Erythroblast (primary cell): ENCODE data around the gene CTNNBIP1.

Experiments used
- DNase-seq, 2 experiments: peaks; one replicate each; lab custom pipeline; 2025; lab: John Stamatoyannopoulos, UW
- GATA1 ChIP-seq: IDR thresholded peaks from 2 replicates; pipeline ENCODE4 v1.6.1; 2011; ENCODE audit warnings: low read depth, mild to moderate bottlenecking, control low read depth, low read length, moderate library complexity
- POLR2A ChIP-seq: IDR thresholded peaks from 2 replicates; pipeline ENCODE4 v1.6.1; 2011; ENCODE audit warnings: mild to moderate bottlenecking, low read length

CTNNBIP1 gene

GRCh38 chr1:9866836-9867235 lies 43.2 kb downstream of the CTNNBIP1 start:
- TF ChIP-seq GATA1: no peak
- no peak for TF ChIP-seq POLR2A
- no peak for DNase-seq

GRCh38 chr1:9865724-9866123 lies 44.3 kb downstream of the CTNNBIP1 start:
- DNase-seq: no peak
- TF ChIP-seq POLR2A: no peak
- no peak for TF ChIP-seq GATA1

GRCh38 chr1:9863371-9863770 lies 46.7 kb downstream of the CTNNBIP1 start:
- TF ChIP-seq POLR2A (no peak), GATA1 (no peak)
- no peak for DNase-seq

GRCh38 chr1:9861360-9861759 lies 48.7 kb downstream of the CTNNBIP1 start:
- TF ChIP-seq POLR2A: no peak
- TF ChIP-seq GATA1: no peak
- DNase-seq: peak in 1 of 2 experiments; percentile 12

- no peak for TF ChIP-seq GATA1
- no peak for TF ChIP-seq POLR2A
- DNase-seq: no peak
Observed at GRCh38 chr1:9860887-9861286, 49.2 kb downstream of the CTNNBIP1 start.

GRCh38 chr1:9859281-9860014 lies 50.6 kb downstream of the CTNNBIP1 start:
- no peak for DNase-seq
- no peak for TF ChIP-seq GATA1
- TF ChIP-seq POLR2A: no peak

- no peak for TF ChIP-seq GATA1
- no peak for TF ChIP-seq POLR2A
- no peak for DNase-seq
Observed at GRCh38 chr1:9858293-9859035, 51.6 kb downstream of the CTNNBIP1 start.

- no peak for TF ChIP-seq GATA1
- no peak for TF ChIP-seq POLR2A
- no peak for DNase-seq
Observed at GRCh38 chr1:9855186-9855585, 54.9 kb downstream of the CTNNBIP1 start.

GRCh38 chr1:9853249-9853595 lies 56.8 kb downstream of the CTNNBIP1 start:
- no peak for DNase-seq
- TF ChIP-seq POLR2A (no peak), GATA1 (no peak)

GRCh38 chr1:9852410-9853248 lies 57.4 kb downstream of the CTNNBIP1 start:
- no peak for DNase-seq
- TF ChIP-seq GATA1 (no peak), POLR2A (no peak)

GRCh38 chr1:9852004-9852403 lies 58.1 kb downstream of the CTNNBIP1 start:
- DNase-seq: no peak
- TF ChIP-seq GATA1 (no peak), POLR2A (no peak)

- peak in 1 of 2 experiments; percentile 8 for DNase-seq
- TF ChIP-seq POLR2A: no peak
- no peak for TF ChIP-seq GATA1
Observed at GRCh38 chr1:9850442-9851162, 59.5 kb downstream of the CTNNBIP1 start.
